HUES6 (cell line): Measurements from ENCODE around the gene ME3.

ENCODE experiments used
- H3K27ac ChIP-seq: 2 replicates; pipeline ENCODE4 v1.7.0; 2013; ENCODE audit warnings: low read depth, mild to moderate bottlenecking, low read length, inconsistent platforms
- H3K27me3 ChIP-seq: 2 replicates; pipeline ENCODE4 v1.6.1; 2013; ENCODE audit warnings: low read length; ENCODE audit not compliant: control insufficient read depth, insufficient read depth
- H3K36me3 ChIP-seq: 2 replicates; pipeline ENCODE4 v1.6.1; 2013; ENCODE audit warnings: low read length; ENCODE audit not compliant: control insufficient read depth, insufficient read depth
- H3K4me1 ChIP-seq: 2 replicates; pipeline ENCODE4 v1.6.1; 2013; ENCODE audit warnings: low read length; ENCODE audit not compliant: control insufficient read depth, insufficient read depth
- H3K4me3 ChIP-seq: 2 replicates; pipeline ENCODE4 v1.5.1; 2013; ENCODE audit warnings: low read depth, low read length
- H3K9ac ChIP-seq: one replicate; pipeline ENCODE4 v1.6.1; 2013; ENCODE audit warnings: mild to moderate bottlenecking, low read length
- H3K9me3 ChIP-seq: 2 replicates; pipeline ENCODE4 v1.6.1; 2013; ENCODE audit warnings: low read depth, low read length; ENCODE audit not compliant: control insufficient read depth, insufficient read depth

Gene ME3

GRCh38 chr11:86673872-86674750, 1.7 kb upstream of the ME3 start:
- Histone ChIP-seq H3K4me3 (no peak overlapping the region), H3K9ac (no peak overlapping the region), H3K36me3 (no peaks in the 10 kb centered on the region), H3K27me3 (peaks cover 46% of the 10 kb centered on the region), H3K4me1 (peaks cover 28% of the 10 kb centered on the region), H3K27ac (no peak overlapping the region), H3K9me3 (no peaks in the 10 kb centered on the region)

DNA sequence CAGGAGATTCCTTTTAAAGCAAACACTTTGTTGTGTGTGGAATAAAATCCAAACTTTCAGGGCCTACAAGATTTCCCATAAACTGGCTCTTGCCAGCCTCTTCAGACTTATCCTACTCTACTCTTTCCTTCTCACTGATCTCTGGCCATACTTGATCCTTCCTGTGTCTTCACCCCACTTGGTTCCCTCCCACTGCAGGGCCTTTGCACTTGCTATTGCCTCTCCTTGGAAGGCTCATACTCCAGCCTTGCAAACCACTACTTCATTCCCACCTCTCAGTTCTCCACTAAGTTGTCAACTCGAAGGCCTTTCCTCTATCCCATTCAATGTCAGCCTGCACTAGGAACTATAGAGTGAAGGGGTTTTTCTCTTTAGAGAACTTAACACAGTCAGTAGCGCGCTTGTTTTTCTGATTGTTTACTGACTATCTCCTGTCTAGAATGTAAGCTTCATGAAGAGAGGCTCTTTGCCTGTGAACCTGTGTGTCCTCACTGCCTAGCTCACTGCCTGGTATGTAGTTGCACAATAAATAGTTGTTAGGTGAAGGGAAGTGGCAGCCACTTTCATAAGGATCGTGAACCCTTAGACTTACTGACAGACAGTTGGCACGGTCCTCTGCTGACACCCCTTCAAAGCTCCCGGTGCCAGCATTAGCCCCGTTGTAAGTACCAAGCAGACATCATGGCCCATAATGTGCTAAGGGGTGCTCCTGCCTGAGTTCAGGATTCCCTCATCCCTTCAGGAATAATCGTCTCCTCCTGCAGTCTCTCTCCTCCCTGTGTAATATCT, 833 bp upstream of the ME3 start:
- Histone ChIP-seq H3K4me3 (no peak overlapping the region), H3K4me1 (peaks cover 20% of the 10 kb centered on the region), H3K27ac (no peak overlapping the region), H3K9me3 (no peaks in the 10 kb centered on the region), H3K27me3 (peaks cover 46% of the 10 kb centered on the region), H3K9ac (no peak overlapping the region), H3K36me3 (no peaks in the 10 kb centered on the region)

- peak overlapping the region; percentile 65 for H3K4me3 ChIP-seq
These were observed 847 bp downstream of the ME3 start for GRCh38 chr11:86671531-86672006.

GRCh38 chr11:86670911-86671310, 1.5 kb downstream of the ME3 start:
- peaks cover 18% of the 10 kb centered on the region for H3K4me1 ChIP-seq
- H3K27me3 ChIP-seq: peaks cover 46% of the 10 kb centered on the region
- H3K4me3 ChIP-seq: peak overlapping the region; percentile 65; the same call in 1 of the 2 replicates
- H3K27ac ChIP-seq: no peak overlapping the region
- no peaks in the 10 kb centered on the region for H3K9me3 ChIP-seq
- H3K36me3 ChIP-seq: no peaks in the 10 kb centered on the region
- H3K9ac ChIP-seq: no peak overlapping the region

More at GRCh38 chr11:86671531-86672006, 847 bp downstream of the ME3 start:
- H3K9ac ChIP-seq: peak overlapping the region; percentile 28
- no peaks in the 10 kb centered on the region for H3K9me3 ChIP-seq
- no peaks in the 10 kb centered on the region for H3K36me3 ChIP-seq
- H3K27ac ChIP-seq: no peak overlapping the region
- peaks cover 46% of the 10 kb centered on the region for H3K27me3 ChIP-seq
- peaks cover 14% of the 10 kb centered on the region for H3K4me1 ChIP-seq

DNA sequence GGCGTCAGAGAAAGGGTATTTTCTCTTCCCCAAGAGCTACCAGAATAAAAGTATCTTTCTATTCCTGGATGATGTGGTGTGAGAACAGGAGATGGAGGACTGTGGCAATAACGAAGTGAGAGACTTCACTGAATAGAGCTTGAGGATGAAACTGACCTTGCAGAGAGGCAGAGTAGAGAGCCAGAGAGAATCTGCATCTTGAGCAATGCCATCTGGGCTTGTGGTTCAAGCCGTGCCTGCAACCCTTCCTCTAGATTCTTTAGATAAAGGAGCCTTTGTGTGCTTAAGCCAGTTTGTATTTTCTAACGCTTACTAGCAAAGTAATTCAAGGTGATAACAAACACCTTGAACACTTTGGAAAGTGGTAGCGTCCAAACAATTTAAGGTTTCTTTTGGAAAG, 2.2 kb downstream of the ME3 start:
- H3K27ac ChIP-seq: no peak overlapping the region
- peaks cover 18% of the 10 kb centered on the region for H3K4me1 ChIP-seq
- H3K27me3 ChIP-seq: peaks cover 46% of the 10 kb centered on the region
- H3K9me3 ChIP-seq: no peaks in the 10 kb centered on the region
- no peak overlapping the region for H3K4me3 ChIP-seq
- no peaks in the 10 kb centered on the region for H3K36me3 ChIP-seq
- H3K9ac ChIP-seq: no peak overlapping the region

- H3K36me3 ChIP-seq: no peaks in the 10 kb centered on the region
- H3K9ac ChIP-seq: no peak overlapping the region
- H3K4me1 ChIP-seq: peaks cover 18% of the 10 kb centered on the region
- H3K4me3 ChIP-seq: no peak overlapping the region
- no peaks in the 10 kb centered on the region for H3K9me3 ChIP-seq
- no peak overlapping the region for H3K27ac ChIP-seq
- H3K27me3 ChIP-seq: peaks cover 46% of the 10 kb centered on the region
These were observed 3.0 kb downstream of the ME3 start for GRCh38 chr11:86669424-86669823.

GRCh38 chr11:86668929-86669328, 3.5 kb downstream of the ME3 start:
- no peaks in the 10 kb centered on the region for H3K9me3 ChIP-seq
- peaks cover 41% of the 10 kb centered on the region for H3K27me3 ChIP-seq
- H3K9ac ChIP-seq: no peak overlapping the region
- H3K27ac ChIP-seq: no peak overlapping the region
- no peak overlapping the region for H3K4me3 ChIP-seq
- no peaks in the 10 kb centered on the region for H3K36me3 ChIP-seq
- H3K4me1 ChIP-seq: peaks cover 18% of the 10 kb centered on the region

DNA sequence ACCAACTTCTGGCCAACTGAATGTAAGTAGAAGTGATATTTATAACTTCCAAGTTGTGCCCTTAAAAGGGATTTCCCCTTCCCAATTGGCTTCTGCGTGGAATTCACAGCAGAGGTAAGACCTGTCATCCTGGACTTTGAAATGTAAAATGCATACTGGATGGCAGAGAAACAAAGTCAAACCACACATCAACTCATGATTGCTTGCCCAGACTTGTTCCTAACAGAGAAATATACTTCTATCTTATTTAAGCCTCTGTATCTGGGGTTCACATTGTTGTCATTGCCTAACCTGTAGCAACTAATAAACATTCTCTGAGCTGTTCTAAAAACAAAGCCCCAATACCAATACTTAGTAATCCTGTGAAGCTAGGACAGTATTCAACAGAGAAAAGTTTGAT, 6.2 kb downstream of the ME3 start:
- Histone ChIP-seq H3K27ac (no peak overlapping the region), H3K9ac (no peak overlapping the region), H3K4me3 (no peak overlapping the region), H3K27me3 (peaks cover 15% of the 10 kb centered on the region), H3K36me3 (no peaks in the 10 kb centered on the region), H3K4me1 (peaks cover 13% of the 10 kb centered on the region), H3K9me3 (no peaks in the 10 kb centered on the region)

- Histone ChIP-seq H3K36me3 (no peaks in the 10 kb centered on the region), H3K9ac (no peak overlapping the region), H3K27ac (no peak overlapping the region), H3K4me3 (no peak overlapping the region), H3K9me3 (no peaks in the 10 kb centered on the region), H3K27me3 (peaks cover 2% of the 10 kb centered on the region), H3K4me1 (peaks cover 7% of the 10 kb centered on the region)
These were observed 7.5 kb downstream of the ME3 start for GRCh38 chr11:86664930-86665329.

- H3K27me3 ChIP-seq: no peaks in the 10 kb centered on the region
- H3K9me3 ChIP-seq: no peaks in the 10 kb centered on the region
- no peaks in the 10 kb centered on the region for H3K36me3 ChIP-seq
- peaks cover 7% of the 10 kb centered on the region for H3K4me1 ChIP-seq
- no peak overlapping the region for H3K27ac ChIP-seq
- no peak overlapping the region for H3K4me3 ChIP-seq
- H3K9ac ChIP-seq: no peak overlapping the region
These were observed 8.7 kb downstream of the ME3 start for GRCh38 chr11:86663761-86664160.

GRCh38 chr11:86663291-86663690, 9.1 kb downstream of the ME3 start:
- H3K9ac ChIP-seq: no peak overlapping the region
- no peak overlapping the region for H3K27ac ChIP-seq
- H3K27me3 ChIP-seq: no peaks in the 10 kb centered on the region
- no peaks in the 10 kb centered on the region for H3K9me3 ChIP-seq
- H3K36me3 ChIP-seq: no peaks in the 10 kb centered on the region
- H3K4me3 ChIP-seq: no peak overlapping the region
- peaks cover 7% of the 10 kb centered on the region for H3K4me1 ChIP-seq
